Neural progenitor cell (in vitro differentiated cells): ENCODE data around the gene DLEC1. TPM values are rescaled to one million over a fixed set of nuclear protein-coding genes. Genes with fewer than 3 reads are reported as not detected.

Experiments used
- DNase-seq: peaks from one replicate; pipeline ENCODE4 v3.0.0-alpha.2; 2016; ENCODE audit warnings: low spot score
- H2AFZ ChIP-seq: fragments of 200-600 bp; sonication (generic); replicated peaks from 2 replicates; pipeline ENCODE4 v1.6.1; 2016; ENCODE audit warnings: antibody characterized with exemption
- H3F3A ChIP-seq: fragments of 200-600 bp; sonication (generic); 2 replicates; pipeline ENCODE4 v1.6.1; 2016; ENCODE audit warnings: antibody characterized with exemption, low read depth
- H3K27ac ChIP-seq: fragments of 200-600 bp; sonication (generic); 2 replicates; pipeline ENCODE4 v1.5.1; 2016; ENCODE audit warnings: mild to moderate bottlenecking
- H3K27me3 ChIP-seq: fragments of 200-600 bp; sonication (generic); 2 replicates; pipeline ENCODE4 v1.6.1; 2016; ENCODE audit warnings: mild to moderate bottlenecking, moderate library complexity
- H3K36me3 ChIP-seq: fragments of 200-600 bp; sonication (generic); 2 replicates; pipeline ENCODE4 v1.5.1; 2016
- H3K4me1 ChIP-seq: fragments of 200-600 bp; sonication (generic); 2 replicates; pipeline ENCODE4 v1.6.1; 2016; ENCODE audit warnings: mixed run types
- H3K4me2 ChIP-seq: fragments of 200-600 bp; sonication (generic); 2 replicates; pipeline ENCODE4 v1.6.1; 2016
- H3K4me3 ChIP-seq: fragments of 200-600 bp; sonication (generic); 2 replicates; pipeline ENCODE4 v1.5.1; 2016
- H3K79me2 ChIP-seq: fragments of 200-600 bp; sonication (generic); 2 replicates; pipeline ENCODE4 v1.6.1; 2016; ENCODE audit warnings: low read depth
- H3K9ac ChIP-seq: fragments of 200-600 bp; sonication (generic); 2 replicates; pipeline ENCODE4 v1.6.1; 2016
- H3K9me3 ChIP-seq: fragments of 200-600 bp; sonication (generic); 2 replicates; pipeline ENCODE4 v1.5.1; 2016; ENCODE audit warnings: low read depth
- H4K20me1 ChIP-seq: fragments of 200-600 bp; sonication (generic); 2 replicates; pipeline ENCODE4 v1.6.1; 2016; ENCODE audit warnings: low read depth
- H3K27ac Mint-ChIP-seq: 3 replicates; pipeline ENCODE4 v1.8.0; 2021; ENCODE audit warnings: mixed read lengths
- H3K27me3 Mint-ChIP-seq: 2 replicates; pipeline ENCODE4 v1.8.0; 2022; ENCODE audit warnings: low read depth, mild to moderate bottlenecking, inconsistent platforms, moderate library complexity, mixed read lengths; ENCODE audit not compliant: insufficient read depth
- H3K36me3 Mint-ChIP-seq: 3 replicates; pipeline ENCODE4 v1.8.0; 2021; ENCODE audit warnings: mixed read lengths
- H3K4me1 Mint-ChIP-seq: 3 replicates; pipeline ENCODE4 v1.8.0; 2021; ENCODE audit warnings: mixed read lengths
- H3K4me3 Mint-ChIP-seq: 3 replicates; pipeline ENCODE4 v1.8.0; 2021; ENCODE audit warnings: mild to moderate bottlenecking, moderate library complexity, mixed read lengths
- H3K9me3 Mint-ChIP-seq: 3 replicates; pipeline ENCODE4 v1.8.0; 2020; ENCODE audit warnings: mixed read lengths
- EZH2 ChIP-seq: fragments of 200-600 bp; sonication (generic); IDR thresholded peaks from 2 replicates; pipeline ENCODE4 v1.6.1; 2017; ENCODE audit warnings: antibody characterized with exemption, mild to moderate bottlenecking, moderate library complexity
- EZH2phosphoT487 ChIP-seq: fragments of 200-600 bp; sonication (generic); IDR thresholded peaks from 2 replicates; pipeline ENCODE4 v1.6.1; 2017; ENCODE audit warnings: antibody characterized with exemption
- total RNA-seq: library from RNA; depleted of rRNA; stranded (reverse); fragments of >200 nt; gene quantifications from 2 replicates; pipeline ENCODE4 v1.2.3, GENCODE V29; 2015; ENCODE audit warnings: low replicate concordance
- TF ChIP-seq, protein P1 (sequence below): fragments of 200-600 bp; sonication (generic); IDR thresholded peaks from 2 replicates; pipeline ENCODE4 v1.5.1; 2017; ENCODE audit warnings: antibody characterized with exemption, mild to moderate bottlenecking

DLEC1 gene
- total RNA-seq, 1 donor from 2014 or later = 0.60 TPM

- no peak overlapping the region for H3K4me3 Mint-ChIP-seq
Measured at GRCh38 chr3:38006031-38006430, 33.0 kb upstream of the DLEC1 start.

GRCh38 chr3:38006445-38006995 lies 32.5 kb upstream of the DLEC1 start:
- no peak overlapping the region for H3K4me2 ChIP-seq
- Mint-ChIP-seq H3K36me3 (peaks cover 3% of the 10 kb centered on the region), H3K9me3 (no peaks in the 10 kb centered on the region), H3K4me3 (no peak overlapping the region), H3K27me3 (peaks cover 8% of the 10 kb centered on the region), H3K4me1 (peaks cover 14% of the 10 kb centered on the region), H3K27ac (no peak overlapping the region)
- H4K20me1 ChIP-seq = no peaks in the 10 kb centered on the region
- H3K27me3 ChIP-seq = no peaks in the 10 kb centered on the region
- TF ChIP-seq EZH2 (no peak), EZH2phosphoT487 (no peak)
- TF ChIP-seq, protein P1, sequence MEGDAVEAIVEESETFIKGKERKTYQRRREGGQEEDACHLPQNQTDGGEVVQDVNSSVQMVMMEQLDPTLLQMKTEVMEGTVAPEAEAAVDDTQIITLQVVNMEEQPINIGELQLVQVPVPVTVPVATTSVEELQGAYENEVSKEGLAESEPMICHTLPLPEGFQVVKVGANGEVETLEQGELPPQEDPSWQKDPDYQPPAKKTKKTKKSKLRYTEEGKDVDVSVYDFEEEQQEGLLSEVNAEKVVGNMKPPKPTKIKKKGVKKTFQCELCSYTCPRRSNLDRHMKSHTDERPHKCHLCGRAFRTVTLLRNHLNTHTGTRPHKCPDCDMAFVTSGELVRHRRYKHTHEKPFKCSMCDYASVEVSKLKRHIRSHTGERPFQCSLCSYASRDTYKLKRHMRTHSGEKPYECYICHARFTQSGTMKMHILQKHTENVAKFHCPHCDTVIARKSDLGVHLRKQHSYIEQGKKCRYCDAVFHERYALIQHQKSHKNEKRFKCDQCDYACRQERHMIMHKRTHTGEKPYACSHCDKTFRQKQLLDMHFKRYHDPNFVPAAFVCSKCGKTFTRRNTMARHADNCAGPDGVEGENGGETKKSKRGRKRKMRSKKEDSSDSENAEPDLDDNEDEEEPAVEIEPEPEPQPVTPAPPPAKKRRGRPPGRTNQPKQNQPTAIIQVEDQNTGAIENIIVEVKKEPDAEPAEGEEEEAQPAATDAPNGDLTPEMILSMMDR = no peak
- H3K27ac ChIP-seq = no peak overlapping the region
- DNase-seq = no peak
- no peaks in the 10 kb centered on the region for H3F3A ChIP-seq
- H3K9me3 ChIP-seq = no peaks in the 10 kb centered on the region
- H3K36me3 ChIP-seq = no peaks in the 10 kb centered on the region
- H3K9ac ChIP-seq = no peak overlapping the region
- H3K79me2 ChIP-seq = no peaks in the 10 kb centered on the region
- H3K4me1 ChIP-seq = no peaks in the 10 kb centered on the region
- H2AFZ ChIP-seq = no peak overlapping the region
- H3K4me3 ChIP-seq = no peak overlapping the region

More at GRCh38 chr3:38006031-38006430, 33.0 kb upstream of the DLEC1 start:
- no peak overlapping the region for H3K27ac ChIP-seq
- Mint-ChIP-seq H3K4me1 (peaks cover 14% of the 10 kb centered on the region), H3K9me3 (no peaks in the 10 kb centered on the region), H3K36me3 (no peaks in the 10 kb centered on the region), H3K27me3 (peaks cover 8% of the 10 kb centered on the region), H3K27ac (no peak overlapping the region)
- H3K9me3 ChIP-seq = no peaks in the 10 kb centered on the region
- H3K4me2 ChIP-seq = no peak overlapping the region
- H3K4me3 ChIP-seq = no peak overlapping the region
- no peaks in the 10 kb centered on the region for H3K79me2 ChIP-seq
- no peak for DNase-seq
- no peaks in the 10 kb centered on the region for H3K4me1 ChIP-seq
- no peak for TF ChIP-seq EZH2
- TF ChIP-seq EZH2phosphoT487 = no peak
- TF ChIP-seq, protein P1 = no peak
- H3K27me3 ChIP-seq = no peaks in the 10 kb centered on the region
- no peaks in the 10 kb centered on the region for H3F3A ChIP-seq
- H4K20me1 ChIP-seq = no peaks in the 10 kb centered on the region
- no peaks in the 10 kb centered on the region for H3K36me3 ChIP-seq
- H3K9ac ChIP-seq = no peak overlapping the region
- H2AFZ ChIP-seq = no peak overlapping the region

DNA sequence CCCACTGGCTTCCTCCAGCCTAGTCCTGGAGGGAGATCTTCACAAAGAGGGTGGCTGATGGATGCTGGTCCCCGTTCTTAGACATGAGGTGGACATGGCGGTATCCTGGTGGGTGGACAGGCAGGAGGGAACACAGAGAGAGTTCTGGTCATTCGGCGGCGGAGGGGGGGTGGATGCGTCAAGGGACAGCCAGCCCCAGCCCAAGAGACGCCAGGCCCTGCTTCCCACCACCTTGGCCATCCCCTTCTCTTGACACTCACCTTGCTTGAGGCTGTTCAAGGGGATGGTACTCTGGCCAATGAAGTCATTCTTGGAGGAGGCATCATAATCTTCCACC lies 31.3 kb upstream of the DLEC1 start:
- no peak overlapping the region for H3K4me2 ChIP-seq
- Mint-ChIP-seq H3K27ac (no peak overlapping the region), H3K27me3 (peaks cover 8% of the 10 kb centered on the region), H3K36me3 (peaks cover 3% of the 10 kb centered on the region), H3K9me3 (no peaks in the 10 kb centered on the region), H3K4me3 (no peak overlapping the region), H3K4me1 (peaks cover 14% of the 10 kb centered on the region)
- no peak overlapping the region for H3K9ac ChIP-seq
- no peak overlapping the region for H3K27ac ChIP-seq
- no peaks in the 10 kb centered on the region for H3F3A ChIP-seq
- H2AFZ ChIP-seq = no peak overlapping the region
- no peak for TF ChIP-seq EZH2phosphoT487
- no peak for TF ChIP-seq EZH2
- H3K79me2 ChIP-seq = no peaks in the 10 kb centered on the region
- H3K36me3 ChIP-seq = no peaks in the 10 kb centered on the region
- no peak for DNase-seq
- no peaks in the 10 kb centered on the region for H4K20me1 ChIP-seq
- no peak overlapping the region for H3K4me3 ChIP-seq
- no peaks in the 10 kb centered on the region for H3K27me3 ChIP-seq
- no peaks in the 10 kb centered on the region for H3K9me3 ChIP-seq
- no peaks in the 10 kb centered on the region for H3K4me1 ChIP-seq

DNA sequence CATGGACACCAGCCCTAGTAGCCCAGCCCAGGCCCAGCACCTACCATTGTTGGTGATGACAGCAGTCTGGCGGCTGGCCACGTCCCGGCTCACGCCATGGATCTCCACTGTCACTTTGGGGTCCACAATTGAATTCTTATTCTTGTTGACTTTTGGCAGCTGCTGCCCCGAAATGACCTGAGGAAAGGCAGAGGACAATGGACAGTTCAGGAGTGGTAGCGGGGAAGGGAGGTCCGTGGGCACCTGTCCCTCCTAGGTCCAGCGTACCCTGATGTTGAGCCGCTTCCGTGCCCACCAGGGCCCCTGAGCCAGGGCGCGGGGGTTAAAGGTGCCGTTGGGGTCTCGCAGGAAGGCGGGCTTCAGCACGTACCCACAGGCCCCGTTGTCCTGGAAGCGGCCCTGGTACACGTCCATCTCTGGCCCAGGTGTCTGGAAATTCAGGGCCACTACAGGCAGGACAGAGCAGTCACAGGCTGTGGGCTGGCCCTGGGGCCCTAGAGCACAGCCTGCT lies 30.8 kb upstream of the DLEC1 start:
- no peak for TF ChIP-seq EZH2
- TF ChIP-seq, protein P1 = no peak
- no peak for TF ChIP-seq EZH2phosphoT487
- H3K9me3 ChIP-seq = no peaks in the 10 kb centered on the region
- H4K20me1 ChIP-seq = no peaks in the 10 kb centered on the region
- DNase-seq = no peak
- H3K27ac ChIP-seq = no peak overlapping the region
- H3K27me3 ChIP-seq = no peaks in the 10 kb centered on the region
- no peaks in the 10 kb centered on the region for H3K36me3 ChIP-seq
- no peak overlapping the region for H3K4me3 ChIP-seq
- no peaks in the 10 kb centered on the region for H3K79me2 ChIP-seq
- peaks cover 8% of the 10 kb centered on the region for H3K27me3 Mint-ChIP-seq
- no peak overlapping the region for H3K4me3 Mint-ChIP-seq
- H3K9me3 Mint-ChIP-seq = no peaks in the 10 kb centered on the region
- no peaks in the 10 kb centered on the region for H3F3A ChIP-seq
- no peak overlapping the region for H3K4me2 ChIP-seq
- peaks cover 3% of the 10 kb centered on the region for H3K36me3 Mint-ChIP-seq
- peaks cover 14% of the 10 kb centered on the region for H3K4me1 Mint-ChIP-seq
- no peak overlapping the region for H3K9ac ChIP-seq
- no peak overlapping the region for H3K27ac Mint-ChIP-seq
- H2AFZ ChIP-seq = no peak overlapping the region
- no peaks in the 10 kb centered on the region for H3K4me1 ChIP-seq
